Spinal cord (tissue), 10 donors: ENCODE results near the gene SLC28A1. TPM values are rescaled to one million over a fixed set of nuclear protein-coding genes. Genes with fewer than 3 reads are reported as not detected.

Experiments used
- DNase-seq, 6 donors: peaks; one replicate each; pipeline versions ENCODE4 v3.0.0 to v3.0.0-alpha.2; 2013 to 2015; ENCODE audit warnings: low spot score in 6 of 6, low read depth in 4 of 6
- H3K27ac ChIP-seq: one replicate; pipeline ENCODE4 v1.5.1; 2013; ENCODE audit warnings: low read depth, low read length, control low read depth
- H3K27me3 ChIP-seq: one replicate; pipeline ENCODE4 v1.6.1; 2013; ENCODE audit warnings: low read length; ENCODE audit not compliant: control insufficient read depth, insufficient read depth
- H3K36me3 ChIP-seq: one replicate; pipeline ENCODE4 v1.6.1; 2013; ENCODE audit warnings: low read length; ENCODE audit not compliant: control insufficient read depth, insufficient read depth
- H3K4me1 ChIP-seq: one replicate; pipeline ENCODE4 v1.6.1; 2013; ENCODE audit warnings: low read length; ENCODE audit not compliant: control insufficient read depth, insufficient read depth
- H3K4me3 ChIP-seq: one replicate; pipeline ENCODE4 v1.5.1; 2013; ENCODE audit warnings: low read depth, low read length, control low read depth
- H3K9me3 ChIP-seq: one replicate; pipeline ENCODE4 v1.6.1; 2013; ENCODE audit warnings: low read length; ENCODE audit not compliant: control insufficient read depth, insufficient read depth
- WGBS: methylation state at CpG from one replicate; pipeline ENCODE4 v1.1.5; 2013; ENCODE audit warnings: missing lambda C conversion rate; ENCODE audit not compliant: insufficient coverage; 5-methylcytosine and 5-hydroxymethylcytosine counted together
- polyA plus RNA-seq, 2 donors: library from polyadenylated mRNA; unstranded; fragments of 120-200 nt; gene quantifications; one replicate each; pipeline ENCODE4 v1.2.1, GENCODE V29; 2013; ENCODE audit not compliant: insufficient read length in 2 of 2
- total RNA-seq, 2 donors: library from RNA; depleted of rRNA in 1 of 2; stranded (reverse); fragments of 120-200 nt in 1 of 2; fragments of >200 nt in 1 of 2; gene quantifications; one replicate each; pipeline versions ENCODE4 v1.2.3 to v1.2.4, GENCODE V29; 2013 to 2014
- donor health status: healthy.

SLC28A1 gene
- total and polyA plus RNA-seq, 4 donors = 0.13 to 0.22 (median 0.20) TPM

DNA sequence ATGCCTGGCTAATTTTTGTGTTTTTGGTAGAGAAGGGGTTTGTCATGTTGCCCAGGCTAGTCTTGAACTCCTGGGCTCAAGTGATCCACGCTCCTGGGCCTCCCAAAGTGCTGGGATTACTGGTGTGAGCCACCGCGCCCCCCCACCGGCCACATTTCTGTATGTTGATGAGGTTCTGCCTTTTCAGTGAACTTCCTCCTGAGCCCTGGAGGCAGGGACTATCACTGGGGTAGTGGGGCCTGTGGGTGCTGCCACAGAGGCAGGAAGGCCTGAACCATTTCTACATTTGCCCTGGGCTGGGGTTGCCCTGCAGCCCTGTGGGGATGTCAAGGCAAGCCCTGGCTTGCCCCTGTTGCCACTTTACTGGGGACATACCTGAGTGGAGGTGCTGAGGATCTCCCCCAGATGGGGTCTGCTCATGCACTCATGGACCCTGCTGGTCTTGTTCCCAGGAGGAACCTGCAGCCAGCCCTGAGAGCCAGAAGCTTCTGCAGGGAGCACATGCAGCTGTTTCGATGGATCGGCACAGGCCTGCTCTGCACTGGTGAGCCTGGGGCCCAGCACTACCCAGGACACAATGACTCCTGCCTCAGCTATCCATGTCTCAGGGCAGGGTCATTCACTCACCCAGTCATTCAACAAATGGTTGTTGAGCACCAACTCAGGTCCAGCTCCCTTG, 5.7 kb downstream of the SLC28A1 start:
- H3K27me3 ChIP-seq = no peaks in the 10 kb centered on the region
- 94% methylated on average over 4 of the region's 6 CpGs for WGBS

DNA sequence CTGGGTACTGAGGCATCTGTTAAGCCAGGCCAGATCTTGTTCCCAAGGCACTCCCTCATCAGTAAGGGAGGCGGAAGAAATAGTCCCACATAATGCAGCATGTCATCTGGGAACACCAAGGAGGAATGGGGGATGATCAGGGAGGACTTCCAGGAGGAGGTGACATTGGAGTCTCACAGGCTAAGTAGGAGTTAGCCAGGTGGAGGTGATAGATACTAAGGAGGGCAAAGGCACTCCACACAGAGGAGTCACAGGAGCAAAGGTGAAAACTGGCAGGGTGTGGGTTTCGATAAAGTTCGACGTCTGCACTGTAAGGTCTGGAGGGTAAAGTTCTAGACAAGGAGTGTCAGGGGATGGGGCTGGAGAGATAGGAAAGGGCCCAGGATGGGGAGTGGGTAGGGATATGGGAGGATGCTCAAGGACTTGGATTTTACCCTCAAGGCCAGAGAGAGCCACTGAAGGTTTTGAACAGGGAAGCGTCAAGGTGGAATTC, 6.3 kb downstream of the SLC28A1 start:
- H3K4me1 ChIP-seq = peaks cover 3% of the 10 kb centered on the region
- H3K27ac ChIP-seq = no peak overlapping the region
- H3K4me3 ChIP-seq = no peak overlapping the region
- peaks cover 3% of the 10 kb centered on the region for H3K36me3 ChIP-seq
- H3K9me3 ChIP-seq = no peaks in the 10 kb centered on the region
- no peaks in the 10 kb centered on the region for H3K27me3 ChIP-seq
- no peak for DNase-seq
- whole genome bisulfite sequencing = 98% methylated on average over 5 of the region's 5 CpGs

More for the DNA sequence above, 5.7 kb downstream of the SLC28A1 start:
- no peak overlapping the region for H3K4me3 ChIP-seq
- no peak overlapping the region for H3K27ac ChIP-seq
- H3K36me3 ChIP-seq = peaks cover 3% of the 10 kb centered on the region
- no peak for DNase-seq
- no peaks in the 10 kb centered on the region for H3K9me3 ChIP-seq
- H3K4me1 ChIP-seq = peaks cover 3% of the 10 kb centered on the region

DNA sequence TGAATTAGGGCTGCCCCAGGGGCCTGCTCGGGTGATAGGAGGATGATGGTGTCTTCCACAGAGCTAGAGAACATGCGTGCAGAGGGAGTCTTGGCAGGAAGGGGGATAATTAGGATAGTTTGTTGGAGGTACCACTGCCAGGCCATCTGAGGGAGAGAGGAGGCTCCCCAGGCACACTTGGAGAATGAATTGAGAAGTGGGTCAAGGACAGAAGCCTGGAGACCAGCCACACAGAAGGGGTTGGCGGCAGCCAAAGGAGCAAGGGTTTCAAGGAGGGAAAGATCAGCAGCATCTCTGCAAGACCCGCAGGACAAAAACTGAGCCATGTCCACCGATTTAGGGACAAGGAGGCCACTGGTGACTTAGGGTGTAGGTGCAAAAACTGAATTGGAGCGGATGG, 6.9 kb downstream of the SLC28A1 start:
- no peak overlapping the region for H3K27ac ChIP-seq
- H3K4me3 ChIP-seq = no peak overlapping the region
- peaks cover 3% of the 10 kb centered on the region for H3K36me3 ChIP-seq
- 84% methylated on average over 6 of the region's 6 CpGs for WGBS
- no peaks in the 10 kb centered on the region for H3K9me3 ChIP-seq
- no peak for DNase-seq
- H3K4me1 ChIP-seq = peaks cover 2% of the 10 kb centered on the region
- H3K27me3 ChIP-seq = no peaks in the 10 kb centered on the region

DNA sequence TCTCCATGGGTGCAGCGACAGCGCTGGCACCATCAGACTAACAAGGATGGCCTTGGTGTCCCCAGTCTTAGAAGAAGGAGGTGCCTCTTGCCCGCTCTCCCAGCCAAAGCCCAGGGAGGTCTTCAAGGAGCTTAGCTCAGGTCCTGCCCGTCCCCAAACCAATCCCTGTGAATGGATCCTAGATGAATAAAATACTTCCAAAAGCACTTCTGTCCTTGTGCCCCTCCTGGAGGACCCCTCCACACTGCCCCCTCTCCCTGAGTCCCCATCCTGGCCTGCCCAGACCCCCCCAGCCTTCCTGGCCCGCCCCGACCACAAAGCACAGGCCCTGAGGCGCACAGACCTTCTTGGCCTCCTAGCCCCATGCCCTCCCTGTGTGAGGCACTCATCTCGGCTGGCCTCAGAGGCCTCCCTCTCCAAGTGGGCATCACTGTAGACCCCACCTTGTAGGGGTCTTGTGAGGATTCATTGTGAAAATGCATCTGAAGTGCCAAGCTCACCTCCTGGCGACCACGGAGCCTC, 8.4 kb downstream of the SLC28A1 start:
- WGBS = 95% methylated on average over 8 of the region's 10 CpGs
- Histone ChIP-seq H3K9me3 (no peaks in the 10 kb centered on the region), H3K27me3 (no peaks in the 10 kb centered on the region), H3K36me3 (peaks cover 3% of the 10 kb centered on the region), H3K27ac (no peak overlapping the region), H3K4me3 (no peak overlapping the region), H3K4me1 (no peaks in the 10 kb centered on the region)
- no peak for DNase-seq

DNA sequence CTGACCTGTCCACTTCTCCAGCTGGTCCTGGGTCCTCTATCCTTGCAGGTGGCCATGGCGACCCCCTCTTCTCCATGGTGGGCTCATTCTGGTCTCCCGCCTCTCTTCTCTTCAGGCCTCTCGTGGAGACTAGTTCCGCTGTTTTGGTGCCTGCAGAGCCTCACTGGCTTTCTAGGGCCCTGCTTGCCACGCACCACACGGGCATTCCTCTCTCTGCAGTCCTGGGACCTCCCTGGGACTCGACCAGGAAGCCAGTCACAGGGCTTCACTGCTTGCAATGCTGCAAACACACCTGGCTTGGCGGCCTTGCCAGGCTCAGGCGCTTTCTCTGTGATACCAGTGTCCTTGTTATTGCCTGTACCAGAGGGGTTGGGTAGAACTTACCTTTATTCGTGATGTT, 9.1 kb downstream of the SLC28A1 start:
- Histone ChIP-seq H3K9me3 (no peaks in the 10 kb centered on the region), H3K4me1 (no peaks in the 10 kb centered on the region), H3K4me3 (no peak overlapping the region), H3K27ac (no peak overlapping the region), H3K36me3 (peaks cover 1% of the 10 kb centered on the region), H3K27me3 (no peaks in the 10 kb centered on the region)
- DNase-seq = no peak
- WGBS = 89% methylated on average over 10 of the region's 10 CpGs

DNA sequence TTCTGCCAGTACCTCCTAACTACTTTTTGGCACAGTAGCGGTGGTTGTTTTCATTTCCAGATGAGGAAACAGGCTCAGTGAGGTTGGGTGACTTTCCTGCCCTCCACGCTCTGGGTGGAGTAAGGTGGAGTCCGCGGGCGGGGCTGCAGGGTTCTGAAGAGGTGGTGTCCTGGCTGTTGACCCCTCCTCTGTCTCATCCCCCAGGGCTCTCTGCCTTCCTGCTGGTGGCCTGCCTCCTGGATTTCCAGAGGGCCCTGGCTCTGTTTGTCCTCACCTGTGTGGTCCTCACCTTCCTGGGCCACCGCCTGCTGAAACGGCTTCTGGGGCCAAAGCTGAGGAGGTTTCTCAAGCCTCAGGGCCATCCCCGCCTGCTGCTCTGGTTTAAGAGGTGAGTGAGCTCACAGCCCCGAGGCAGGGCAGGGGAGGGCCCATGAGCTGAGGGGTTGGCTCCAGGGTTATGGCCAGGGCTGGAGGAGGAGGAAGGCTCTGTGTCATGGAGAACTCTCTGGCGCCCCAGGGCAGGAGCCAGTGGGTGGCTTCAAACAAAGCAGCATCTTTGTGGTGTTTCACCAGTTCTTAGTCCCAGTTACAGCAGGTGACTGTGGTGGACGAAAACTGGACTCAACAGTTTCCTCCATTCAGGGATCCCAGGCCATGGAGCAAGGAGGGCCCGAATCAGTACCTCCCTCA, 10.4 kb downstream of the SLC28A1 start:
- H3K27ac ChIP-seq = no peak overlapping the region
- no peak for DNase-seq
- 83% methylated on average over 10 of the region's 12 CpGs for WGBS
- no peak overlapping the region for H3K4me3 ChIP-seq
- H3K36me3 ChIP-seq = no peaks in the 10 kb centered on the region
- H3K4me1 ChIP-seq = no peaks in the 10 kb centered on the region
- H3K9me3 ChIP-seq = no peaks in the 10 kb centered on the region
- no peaks in the 10 kb centered on the region for H3K27me3 ChIP-seq

DNA sequence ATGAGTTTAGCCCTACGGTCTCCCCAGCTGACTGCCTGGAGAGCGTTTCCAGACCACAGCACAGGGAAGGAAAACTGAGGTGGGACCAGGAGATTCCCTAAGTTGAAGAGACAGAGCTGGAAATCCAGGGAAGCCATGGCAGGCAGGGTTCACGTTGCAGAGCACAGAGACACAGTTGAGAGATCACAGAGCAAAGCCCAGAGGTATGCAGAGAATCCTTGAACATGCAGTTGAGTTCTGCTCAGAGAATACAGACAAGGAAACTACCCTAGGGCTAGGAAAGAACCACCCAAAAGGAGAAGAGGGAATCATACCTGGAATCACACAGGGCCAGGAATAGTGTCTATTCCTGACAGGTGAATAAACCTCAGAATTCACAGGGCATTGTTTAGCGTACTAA, 14.3 kb downstream of the SLC28A1 start:
- H3K36me3 ChIP-seq = no peaks in the 10 kb centered on the region
- no peaks in the 10 kb centered on the region for H3K9me3 ChIP-seq
- H3K27me3 ChIP-seq = no peaks in the 10 kb centered on the region
- no peak for DNase-seq
- H3K4me3 ChIP-seq = no peak overlapping the region
- H3K4me1 ChIP-seq = no peaks in the 10 kb centered on the region
- WGBS = 65% methylated on average over 3 of the region's 4 CpGs
- H3K27ac ChIP-seq = no peak overlapping the region

DNA sequence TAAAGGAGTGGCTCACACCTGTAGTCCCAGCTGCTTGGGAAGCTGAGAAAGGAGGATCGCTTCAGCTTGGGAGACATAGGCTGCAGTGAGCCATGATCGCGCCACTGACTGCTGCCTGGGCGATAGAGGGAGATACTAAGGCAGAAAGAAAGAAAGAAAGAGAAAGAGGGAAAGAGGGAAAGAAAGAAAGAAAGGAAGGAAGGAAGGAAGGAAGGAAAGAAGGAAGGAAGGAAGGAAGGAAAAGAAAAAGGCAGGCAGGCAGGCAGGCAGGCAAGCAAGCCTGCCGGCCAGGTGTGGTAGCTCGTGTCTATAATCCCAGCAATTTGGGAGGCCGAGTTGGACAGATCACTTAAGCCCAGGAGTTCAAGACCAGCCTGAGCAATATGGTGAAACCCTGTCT, 15.3 kb downstream of the SLC28A1 start:
- Histone ChIP-seq H3K27ac (no peak overlapping the region), H3K4me1 (no peaks in the 10 kb centered on the region), H3K27me3 (no peaks in the 10 kb centered on the region), H3K4me3 (no peak overlapping the region), H3K36me3 (no peaks in the 10 kb centered on the region), H3K9me3 (no peaks in the 10 kb centered on the region)
- 99% methylated on average over 5 of the region's 7 CpGs for WGBS
- no peak for DNase-seq

DNA sequence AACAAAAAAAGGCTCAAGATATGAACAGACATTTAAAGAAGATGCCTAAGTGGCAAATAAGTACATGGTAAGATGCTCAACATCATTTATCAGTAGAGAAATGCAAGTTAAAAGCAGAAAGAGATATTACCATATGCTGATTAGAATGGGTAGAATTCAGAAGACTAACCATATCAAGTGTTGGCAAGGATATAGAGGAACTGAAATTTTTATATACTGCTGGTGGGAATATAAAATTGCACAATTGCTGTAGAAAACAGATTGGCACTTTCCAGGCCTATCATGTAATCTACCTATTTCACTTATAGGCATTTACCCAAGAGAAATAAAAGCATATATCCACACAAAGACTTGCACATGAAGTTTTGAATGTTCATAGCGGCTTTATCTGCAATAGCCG, 17.1 kb downstream of the SLC28A1 start:
- Histone ChIP-seq H3K4me1 (no peaks in the 10 kb centered on the region), H3K27me3 (no peaks in the 10 kb centered on the region), H3K36me3 (no peaks in the 10 kb centered on the region), H3K9me3 (no peaks in the 10 kb centered on the region), H3K4me3 (no peak overlapping the region), H3K27ac (no peak overlapping the region)
- no peak for DNase-seq
- WGBS = no CpG with 5 or more reads among the region's 2 CpGs

DNA sequence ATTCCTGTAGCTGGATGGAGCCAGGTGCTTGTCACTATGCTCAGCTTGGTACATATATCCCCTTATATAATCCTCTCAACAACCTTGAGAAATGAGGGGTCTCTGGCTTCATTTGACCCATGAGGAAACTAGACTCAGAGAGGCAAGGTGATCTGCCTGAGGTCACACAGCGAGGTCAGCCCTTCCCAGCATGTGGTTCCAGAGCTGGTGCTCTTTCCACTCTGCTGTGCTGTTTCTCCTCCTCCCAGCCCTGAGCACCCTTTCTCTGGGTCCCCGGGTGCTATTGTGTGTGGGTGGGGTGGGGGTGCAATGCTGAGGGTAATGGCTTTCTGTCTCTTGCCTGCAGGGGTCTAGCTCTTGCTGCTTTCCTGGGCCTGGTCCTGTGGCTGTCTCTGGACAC, 19.3 kb downstream of the SLC28A1 start:
- H3K27me3 ChIP-seq = no peaks in the 10 kb centered on the region
- no peak overlapping the region for H3K4me3 ChIP-seq
- H3K4me1 ChIP-seq = peaks cover 3% of the 10 kb centered on the region
- no peaks in the 10 kb centered on the region for H3K9me3 ChIP-seq
- whole genome bisulfite sequencing = 100% methylated on average over 1 of the region's 2 CpGs
- H3K36me3 ChIP-seq = no peaks in the 10 kb centered on the region
- no peak overlapping the region for H3K27ac ChIP-seq
- no peak for DNase-seq
